Measurements from ENCODE around the gene GRIK4.

Gene GRIK4

GRCh38 chr11:120563703-120564572 lies 52.4 kb downstream of the GRIK4 start:
- DNase-seq (ENCODE audit: extremely low read depth, low read depth) = no peak
- TF ChIP-seq CTCF (IDR thresholded peaks at IDR 0.05; ENCODE audit: low read depth, low read length) = no peak

- DNase-seq (ENCODE audit: extremely low read depth, low read depth) = no peak
- no peak; the same call in 1 of the 2 replicates for TF ChIP-seq CTCF (IDR thresholded peaks at IDR 0.05; ENCODE audit: low read depth, low read length)
Observed at GRCh38 chr11:120564573-120565311, 53.2 kb downstream of the GRIK4 start.

- no peak for TF ChIP-seq CTCF (IDR thresholded peaks at IDR 0.05; ENCODE audit: low read depth, low read length)
- DNase-seq (ENCODE audit: extremely low read depth, low read depth) = no peak
Observed at GRCh38 chr11:120565466-120566155, 54.1 kb downstream of the GRIK4 start.

- DNase-seq (ENCODE audit: extremely low read depth, low read depth) = no peak
- TF ChIP-seq CTCF (IDR thresholded peaks at IDR 0.05; ENCODE audit: low read depth, low read length) = no peak
Observed at GRCh38 chr11:120566176-120566575, 54.6 kb downstream of the GRIK4 start.

GRCh38 chr11:120568572-120569307 lies 57.2 kb downstream of the GRIK4 start:
- no peak for DNase-seq (ENCODE audit: extremely low read depth, low read depth)
- no peak for TF ChIP-seq CTCF (IDR thresholded peaks at IDR 0.05; ENCODE audit: low read depth, low read length)

- no peak for TF ChIP-seq CTCF (IDR thresholded peaks at IDR 0.05; ENCODE audit: low read depth, low read length)
Observed at GRCh38 chr11:120569861-120570260, 58.3 kb downstream of the GRIK4 start.

More at GRCh38 chr11:120569861-120570260, 58.3 kb downstream of the GRIK4 start:
- no peak for DNase-seq (ENCODE audit: extremely low read depth, low read depth)
